Lower leg skin (tissue), 4 donors: Measurements from ENCODE around the gene SLC9A2. TPM values are rescaled to one million over a fixed set of nuclear protein-coding genes. Genes with fewer than 3 reads are reported as not detected.

Source experiments
- DNase-seq, 2 donors: peaks; one replicate each; pipeline ENCODE4 v3.0.0-alpha.2; 2019; ENCODE audit warnings: low spot score in 2 of 2
- H3K4me3 ChIP-seq: fragments of 200-600 bp; sonication (generic); 2 replicates; pipeline ENCODE4 v1.5.1; 2017; ENCODE audit warnings: mild to moderate bottlenecking, low read depth; ENCODE audit not compliant: poor library complexity, severe bottlenecking
- POLR2A ChIP-seq, 2 donors: fragments of 450-650 bp; IDR thresholded peaks; one replicate each; pipeline ENCODE4 v1.6.1; 2016 to 2017; ENCODE audit warnings: antibody characterized with exemption in 2 of 2, mild to moderate bottlenecking in 1 of 2, moderate library complexity in 1 of 2
- WGBS, 2 donors: methylation state at CpG; one replicate each; pipeline ENCODE4 v1.1.5; 2018; 5-methylcytosine and 5-hydroxymethylcytosine counted together
- intact Hi-C: fragments of 100-400 bp; cut with DNase I; formaldehyde crosslinking; loops from one replicate; pipeline ENCODE4 v1.15.0; 2023; ENCODE audit warnings: low total_unique reads
- total RNA-seq, 4 donors: library from RNA; depleted of rRNA; stranded (reverse); fragments of >200 nt; gene quantifications; one replicate each; pipeline ENCODE4 v1.1.0, GENCODE V29; 2016
- TF ChIP-seq, protein P1 (sequence below), 3 donors: fragments of 450-650 bp; IDR thresholded peaks; one replicate each; pipeline ENCODE4 v1.5.1; 2016; ENCODE audit warnings: antibody characterized with exemption in 3 of 3, mild to moderate bottlenecking in 3 of 3, moderate library complexity in 2 of 3

Gene SLC9A2
- total RNA-seq, 4 donors from 2014 or later: 0.55 to 6.8 (median 3.0) TPM

DNA sequence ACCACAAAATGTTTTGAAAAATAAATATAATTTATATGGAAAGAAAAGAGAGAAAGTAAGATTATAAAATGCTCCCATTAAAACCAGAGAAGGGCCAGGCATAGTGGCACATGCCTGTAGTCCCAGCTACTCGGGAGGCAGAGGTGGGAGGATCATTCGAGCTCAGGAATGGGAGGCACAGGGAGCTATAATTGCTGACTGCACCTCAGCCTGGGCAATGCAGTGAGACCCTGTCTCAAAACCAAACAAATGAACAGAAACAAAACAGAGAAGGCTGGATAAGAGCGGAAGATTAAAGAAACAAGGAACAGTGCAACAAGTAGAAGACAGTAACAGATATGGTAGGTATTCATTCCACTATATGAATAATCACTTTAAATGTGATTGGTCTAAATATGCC, 123.9 kb downstream of the SLC9A2 start:
- intact Hi-C loops: no loop called here
- no peak for DNase-seq
- 90 to 93% methylated on average over 3 of the region's 3 CpGs for WGBS, 2 donors
- TF ChIP-seq, protein P1, sequence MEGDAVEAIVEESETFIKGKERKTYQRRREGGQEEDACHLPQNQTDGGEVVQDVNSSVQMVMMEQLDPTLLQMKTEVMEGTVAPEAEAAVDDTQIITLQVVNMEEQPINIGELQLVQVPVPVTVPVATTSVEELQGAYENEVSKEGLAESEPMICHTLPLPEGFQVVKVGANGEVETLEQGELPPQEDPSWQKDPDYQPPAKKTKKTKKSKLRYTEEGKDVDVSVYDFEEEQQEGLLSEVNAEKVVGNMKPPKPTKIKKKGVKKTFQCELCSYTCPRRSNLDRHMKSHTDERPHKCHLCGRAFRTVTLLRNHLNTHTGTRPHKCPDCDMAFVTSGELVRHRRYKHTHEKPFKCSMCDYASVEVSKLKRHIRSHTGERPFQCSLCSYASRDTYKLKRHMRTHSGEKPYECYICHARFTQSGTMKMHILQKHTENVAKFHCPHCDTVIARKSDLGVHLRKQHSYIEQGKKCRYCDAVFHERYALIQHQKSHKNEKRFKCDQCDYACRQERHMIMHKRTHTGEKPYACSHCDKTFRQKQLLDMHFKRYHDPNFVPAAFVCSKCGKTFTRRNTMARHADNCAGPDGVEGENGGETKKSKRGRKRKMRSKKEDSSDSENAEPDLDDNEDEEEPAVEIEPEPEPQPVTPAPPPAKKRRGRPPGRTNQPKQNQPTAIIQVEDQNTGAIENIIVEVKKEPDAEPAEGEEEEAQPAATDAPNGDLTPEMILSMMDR (IDR thresholded peaks at IDR 0.05): no peak
- no peak for TF ChIP-seq POLR2A (IDR thresholded peaks at IDR 0.05)
- no peak overlapping the region for H3K4me3 ChIP-seq

DNA sequence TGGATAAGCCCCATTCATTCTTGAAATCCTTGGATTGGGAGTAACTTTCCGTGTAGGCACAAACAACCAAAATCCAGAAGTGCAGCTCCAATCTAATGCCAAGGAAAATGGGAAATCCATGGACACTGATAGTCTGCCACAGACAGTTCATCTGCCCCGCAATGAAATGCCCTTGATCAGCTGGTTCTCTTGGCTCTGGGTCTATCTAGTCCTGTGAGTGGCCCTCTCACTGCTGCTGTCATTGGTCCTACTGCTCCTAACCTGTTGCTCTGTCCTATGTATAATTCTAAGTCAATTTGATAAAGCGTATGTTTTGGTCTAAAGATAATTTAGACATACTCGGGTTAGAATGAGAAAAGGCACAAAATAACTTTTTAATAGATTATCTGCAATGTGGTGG, 128.8 kb downstream of the SLC9A2 start:
- intact Hi-C loops: no loop called here

DNA sequence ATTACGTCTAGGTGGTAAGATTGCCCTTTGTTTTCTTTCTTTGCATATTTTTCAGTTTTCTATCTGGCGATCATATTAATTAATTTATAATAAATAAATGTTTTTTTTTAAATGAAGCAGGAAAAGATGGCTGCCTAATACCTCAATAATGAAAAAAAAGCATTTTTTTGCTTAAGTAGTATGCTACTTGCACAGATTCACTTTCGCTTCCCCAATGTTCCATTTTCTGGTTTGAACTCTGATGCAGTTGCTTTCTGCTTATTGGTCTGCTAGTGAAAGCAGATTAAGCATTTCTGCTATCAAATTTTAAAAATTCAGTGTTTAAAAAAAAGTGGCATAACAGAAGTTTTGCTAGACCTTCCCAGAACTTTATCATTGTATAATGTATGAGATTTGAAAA, 130.6 kb downstream of the SLC9A2 start:
- no peak for DNase-seq
- H3K4me3 ChIP-seq: no peak overlapping the region
- TF ChIP-seq POLR2A (IDR thresholded peaks at IDR 0.05): no peak
- TF ChIP-seq, protein P1 (IDR thresholded peaks at IDR 0.05): no peak
- WGBS, 2 donors: 86 to 95% methylated on average over 3 of the region's 3 CpGs
- intact Hi-C loops: no loop called here

More for the DNA sequence above, 128.8 kb downstream of the SLC9A2 start:
- no peak for TF ChIP-seq POLR2A (IDR thresholded peaks at IDR 0.05)
- TF ChIP-seq, protein P1 (IDR thresholded peaks at IDR 0.05): no peak
- H3K4me3 ChIP-seq: no peak overlapping the region
- 92% methylated on average over 4 of the region's 4 CpGs for WGBS, 2 donors
- DNase-seq: no peak

DNA sequence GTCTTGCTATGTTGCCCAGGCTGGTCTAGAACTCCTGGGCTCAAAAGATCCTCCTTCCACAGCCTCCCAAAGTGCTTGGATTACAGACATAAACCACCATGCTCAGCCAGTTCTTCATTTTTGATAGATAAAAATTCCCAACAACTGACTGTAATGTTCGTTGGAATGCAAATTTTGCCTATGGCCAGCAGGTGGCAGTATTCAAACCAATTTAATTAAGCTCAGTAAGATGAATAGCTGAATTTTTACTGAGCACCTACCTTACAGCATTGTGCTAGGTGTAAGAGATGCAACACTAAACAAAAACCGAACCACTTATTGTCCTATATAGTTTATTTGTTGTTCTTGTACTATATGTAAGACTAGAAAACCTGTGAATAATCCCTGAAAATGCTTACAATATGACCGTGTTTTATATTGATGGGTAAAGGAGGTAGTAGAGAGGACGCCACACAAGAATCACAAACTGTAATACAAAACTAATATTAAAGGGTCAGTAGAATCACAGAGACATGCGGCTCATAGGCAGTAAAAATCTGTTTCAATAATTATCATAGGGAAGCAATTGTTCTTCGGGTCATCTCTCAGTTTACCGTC, 134.3 kb downstream of the SLC9A2 start:
- WGBS, 2 donors: 71 to 72% methylated on average over 7 of the region's 7 CpGs
- no peak for TF ChIP-seq POLR2A (IDR thresholded peaks at IDR 0.05)
- TF ChIP-seq, protein P1 (IDR thresholded peaks at IDR 0.05): no peak
- intact Hi-C loops: no loop called here

DNA sequence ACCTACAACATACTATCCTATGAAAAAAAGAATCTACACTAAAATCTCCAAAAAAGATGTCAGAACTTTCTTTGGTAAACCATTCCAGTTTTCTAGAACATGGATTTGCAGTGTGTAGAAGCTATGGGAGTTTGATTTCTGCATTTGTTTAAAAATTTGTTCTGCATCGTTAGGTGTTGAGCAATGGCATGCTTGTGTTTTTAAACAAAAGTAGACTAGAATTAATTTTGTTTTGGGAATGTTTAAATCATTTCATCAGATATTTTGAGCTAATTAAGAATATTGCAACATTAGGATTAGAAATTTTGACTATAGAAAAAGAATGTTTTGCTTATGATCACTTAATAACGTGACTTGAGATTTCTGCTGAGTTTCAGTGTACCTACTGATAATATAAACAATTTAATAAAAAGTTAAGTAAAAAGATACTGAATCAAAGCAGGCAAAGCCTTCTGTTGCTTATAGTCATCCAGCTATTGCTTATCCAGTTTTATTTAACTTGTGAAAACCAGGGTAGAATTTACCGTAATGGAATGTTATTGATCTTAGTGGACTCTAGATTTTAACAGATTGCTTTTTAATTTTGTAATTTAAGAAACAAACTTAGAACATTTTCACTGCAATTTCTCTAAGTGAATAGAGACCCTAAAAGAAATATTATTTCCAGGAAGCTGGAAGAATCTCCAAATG, 135.2 kb downstream of the SLC9A2 start:
- intact Hi-C loops: no loop called here
- DNase-seq: no peak
- H3K4me3 ChIP-seq: no peak overlapping the region
- 94 to 96% methylated on average over 3 of the region's 3 CpGs for WGBS, 2 donors
- TF ChIP-seq, protein P1 (IDR thresholded peaks at IDR 0.05): no peak
- no peak for TF ChIP-seq POLR2A (IDR thresholded peaks at IDR 0.05)

More for the DNA sequence above, 134.3 kb downstream of the SLC9A2 start:
- DNase-seq: no peak
- no peak overlapping the region for H3K4me3 ChIP-seq
